Suprapubic skin (tissue), 4 donors: ENCODE measurements around the gene TAF13. TPM values are rescaled to one million over a fixed set of nuclear protein-coding genes. Genes with fewer than 3 reads are reported as not detected.

Source experiments
- DNase-seq, 2 donors: peaks; one replicate each; pipeline ENCODE4 v3.0.0-alpha.2; 2019; ENCODE audit warnings: low spot score in 2 of 2
- H3K27ac ChIP-seq: fragments of 200-600 bp; sonication (generic); one replicate; pipeline ENCODE4 v1.5.1; 2019
- H3K27me3 ChIP-seq: fragments of 200-600 bp; sonication (generic); one replicate; pipeline ENCODE4 v1.5.1; 2019
- H3K36me3 ChIP-seq: fragments of 200-600 bp; sonication (generic); one replicate; pipeline ENCODE4 v1.5.1; 2019
- H3K4me1 ChIP-seq: fragments of 200-600 bp; sonication (generic); one replicate; pipeline ENCODE4 v1.5.1; 2019
- H3K4me3 ChIP-seq: fragments of 200-600 bp; sonication (generic); one replicate; pipeline ENCODE4 v1.5.1; 2019; ENCODE audit warnings: mild to moderate bottlenecking
- H3K9me3 ChIP-seq: fragments of 200-600 bp; sonication (generic); one replicate; pipeline ENCODE4 v1.5.1; 2019
- CTCF ChIP-seq, 2 donors: fragments of 200-600 bp in 1 of 2; fragments of 450-650 bp in 1 of 2; sonication (generic) in 1 of 2; IDR thresholded peaks; one replicate each; pipeline ENCODE4 v1.5.1; 2016 to 2019; ENCODE audit warnings: antibody characterized with exemption in 2 of 2, mild to moderate bottlenecking in 1 of 2, moderate library complexity in 1 of 2
- EP300 ChIP-seq: sonication (generic); formaldehyde crosslinking; IDR thresholded peaks from one replicate; pipeline ENCODE4 v1.6.1; 2017; ENCODE audit warnings: antibody characterized with exemption
- POLR2A ChIP-seq, 2 donors: fragments of 450-650 bp; IDR thresholded peaks; one replicate each; pipeline ENCODE4 v1.6.1; 2017; ENCODE audit warnings: antibody characterized with exemption in 2 of 2, mild to moderate bottlenecking in 2 of 2, moderate library complexity in 2 of 2
- POLR2AphosphoS5 ChIP-seq, 3 donors: sonication (generic); formaldehyde crosslinking; IDR thresholded peaks; one replicate each; pipeline ENCODE4 v1.6.1; 2017; ENCODE audit warnings: antibody characterized with exemption in 3 of 3
- WGBS: methylation state at CpG from one replicate; pipeline ENCODE4 v1.1.5; 2018; 5-methylcytosine and 5-hydroxymethylcytosine counted together
- total RNA-seq, 4 donors: library from RNA; depleted of rRNA; stranded (reverse); fragments of >200 nt; gene quantifications; one replicate each; pipeline ENCODE4 v1.1.0, GENCODE V29; 2016

TAF13 gene
- total RNA-seq, 4 donors from 2014 or later = 10.6 to 33.2 (median 28.0) TPM

DNA sequence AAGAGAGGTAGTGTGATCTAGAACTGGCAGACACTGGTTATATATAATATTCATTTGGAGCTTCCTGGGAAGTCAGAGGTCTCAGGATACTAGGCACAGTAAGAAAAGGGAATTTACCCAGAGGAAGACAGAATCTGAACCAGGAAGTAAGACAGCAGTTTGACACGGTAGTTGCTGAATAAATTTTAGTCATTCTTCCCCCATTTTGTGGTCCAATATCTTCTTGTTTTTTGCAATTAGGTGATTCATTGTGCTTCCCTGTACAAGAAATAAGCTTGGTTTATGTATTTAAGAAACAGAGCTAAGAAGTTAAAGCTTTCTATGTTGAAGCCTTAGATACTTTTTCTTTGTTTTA is 16.0 kb upstream of the TAF13 start:
- H3K9me3 ChIP-seq = no peaks in the 10 kb centered on the region
- no peaks in the 10 kb centered on the region for H3K27me3 ChIP-seq
- H3K27ac ChIP-seq = peak overlapping the region; percentile 95
- H3K36me3 ChIP-seq = peaks cover 19% of the 10 kb centered on the region
- H3K4me1 ChIP-seq = peaks cover 51% of the 10 kb centered on the region
- TF ChIP-seq POLR2AphosphoS5 (IDR thresholded peaks at IDR 0.05) = no peak
- no peak for TF ChIP-seq EP300
- no peak for TF ChIP-seq CTCF (IDR thresholded peaks at IDR 0.05)
- TF ChIP-seq POLR2A (IDR thresholded peaks at IDR 0.05) = no peak
- H3K4me3 ChIP-seq = peak overlapping the region; percentile 75
- 0% methylated on average over 1 of the region's 1 CpG for WGBS
- no peak for DNase-seq

- H3K4me3 ChIP-seq = peak overlapping the region; percentile 75
- under 1% methylated on average over 13 of the region's 13 CpGs for WGBS
- peak overlapping the region; percentile 95 for H3K27ac ChIP-seq
- H3K27me3 ChIP-seq = no peaks in the 10 kb centered on the region
- H3K36me3 ChIP-seq = peaks cover 19% of the 10 kb centered on the region
- H3K9me3 ChIP-seq = no peaks in the 10 kb centered on the region
- peaks cover 45% of the 10 kb centered on the region for H3K4me1 ChIP-seq
- no peak for DNase-seq
- TF ChIP-seq CTCF (IDR thresholded peaks at IDR 0.05) (no peak), POLR2AphosphoS5 (IDR thresholded peaks at IDR 0.05) (no peak), EP300 (no peak), POLR2A (IDR thresholded peaks at IDR 0.05) (no peak)
These were observed 15.5 kb upstream of the TAF13 start for GRCh38 chr1:109091078-109091838.

GRCh38 chr1:109090196-109091077 is 14.6 kb upstream of the TAF13 start, which contains the start of gene TMEM167B:
Gene TMEM167B, plus strand, starts transcription at chr1:109090764. Its CDS starts 109 bp downstream, at chr1:109090873.
- Histone ChIP-seq H3K36me3 (peaks cover 19% of the 10 kb centered on the region), H3K4me3 (peak within 1 kb of the TSS; percentile 75), H3K9me3 (no peaks in the 10 kb centered on the region), H3K4me1 (peaks cover 37% of the 10 kb centered on the region), H3K27ac (peak within 1 kb of the TSS; percentile 95), H3K27me3 (no peaks in the 10 kb centered on the region)
- TF ChIP-seq EP300 = no peak
- peak; percentile 60 to 80 for TF ChIP-seq POLR2A (IDR thresholded peaks at IDR 0.05)
- TF ChIP-seq POLR2AphosphoS5 (IDR thresholded peaks at IDR 0.05) = peak; percentile 36 to 94 (median 82)
- 11% methylated on average over 40 of the region's 67 CpGs for WGBS
- DNase-seq = peak; percentile 93 to 97

DNA sequence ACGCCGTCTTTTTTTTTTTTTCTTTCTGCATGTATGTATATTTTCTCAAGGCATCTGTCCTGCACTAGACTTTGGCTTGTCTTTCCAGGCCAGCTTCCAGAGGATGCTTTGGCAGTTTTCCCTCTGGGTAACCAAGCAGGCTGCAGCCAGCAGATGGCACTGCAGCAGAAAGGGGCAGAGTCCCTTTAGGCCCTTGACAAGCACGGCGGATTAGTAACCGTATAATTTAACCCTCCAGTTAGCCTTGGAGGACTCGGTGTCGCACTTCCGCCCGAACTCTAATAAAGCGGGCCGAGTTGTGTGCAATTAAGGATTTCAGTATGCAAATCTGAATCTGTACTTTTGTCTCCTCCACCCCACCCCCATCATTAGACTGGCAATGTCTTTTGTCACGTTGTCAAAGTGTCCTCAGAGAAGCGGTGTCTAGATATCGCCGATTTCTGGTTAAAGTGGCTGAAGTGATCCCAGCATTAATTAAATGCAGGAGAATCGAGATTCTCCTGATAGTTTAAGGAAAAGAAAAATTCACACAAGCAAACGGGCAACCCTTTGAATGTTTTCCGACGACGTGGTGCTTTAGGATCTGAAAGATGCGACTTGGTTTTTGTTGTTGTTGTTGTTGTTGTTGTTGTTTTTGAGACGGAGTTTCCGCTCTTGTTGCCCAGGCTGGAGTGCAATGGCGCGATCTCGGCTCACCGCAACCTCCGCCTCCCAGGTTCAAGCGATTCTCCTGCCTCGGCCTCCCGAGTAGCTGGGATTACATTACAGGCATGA is 13.6 kb upstream of the TAF13 start:
- H3K27ac ChIP-seq = peak overlapping the region; percentile 95
- TF ChIP-seq POLR2A (IDR thresholded peaks at IDR 0.05) (no peak), EP300 (no peak), CTCF (IDR thresholded peaks at IDR 0.05) (peak; percentile 19 to 62)
- DNase-seq = no peak
- peaks cover 15% of the 10 kb centered on the region for H3K36me3 ChIP-seq
- H3K4me1 ChIP-seq = peaks cover 32% of the 10 kb centered on the region
- 66% methylated on average over 31 of the region's 31 CpGs for WGBS
- no peaks in the 10 kb centered on the region for H3K27me3 ChIP-seq
- peak overlapping the region; percentile 75 for H3K4me3 ChIP-seq
- no peaks in the 10 kb centered on the region for H3K9me3 ChIP-seq
